GM04504 (cell line): ENCODE data around the gene GPR3.
"Not testable (repeated sequence)": the region's sequence is repeated elsewhere in the genome, so short reads cannot be mapped to it uniquely, and the experiment has no call there.

Source experiments
- DNase-seq: peaks from one replicate; pipeline ENCODE4 v3.0.0-alpha.2; 2012; ENCODE audit warnings: low read depth

Gene GPR3

DNA sequence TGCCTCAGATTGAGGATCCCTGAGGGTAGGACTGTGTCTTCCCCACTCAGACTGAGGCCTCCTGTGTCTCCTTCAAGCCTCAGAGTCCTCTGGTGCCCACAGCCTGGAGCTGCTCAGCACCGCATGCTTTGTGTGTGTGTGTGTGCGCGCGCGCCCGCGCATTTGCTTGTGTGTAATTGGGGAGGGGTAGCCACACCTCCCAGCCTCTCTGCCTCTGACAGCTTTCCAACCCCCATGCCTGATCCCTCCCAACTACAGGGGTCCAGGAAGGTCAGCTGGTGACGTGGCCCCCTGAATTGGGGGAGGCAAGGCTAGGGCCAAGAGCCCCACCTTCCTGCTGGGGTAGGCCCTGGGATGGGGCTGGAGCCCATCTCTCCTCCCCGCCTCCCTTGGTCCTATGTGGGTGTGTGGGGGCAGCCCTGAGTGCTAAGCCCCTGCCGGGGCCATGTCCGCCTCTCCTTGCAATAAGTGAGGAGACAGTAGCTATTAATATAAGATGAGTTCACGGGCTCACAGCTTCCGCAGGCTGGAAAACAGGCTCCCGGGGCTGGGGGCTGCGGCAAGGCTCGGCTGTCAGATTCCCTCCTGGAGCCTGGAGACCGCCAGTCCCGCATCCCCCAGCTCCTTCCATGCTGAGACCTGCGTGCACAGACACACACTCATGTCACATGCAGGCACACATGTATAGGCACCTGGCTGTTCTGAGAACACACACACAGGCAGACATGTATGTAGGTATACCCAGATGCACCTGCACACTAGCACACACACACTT is 7.0 kb downstream of the GPR3 start:
- no peak for DNase-seq

- DNase-seq = no peak
Observed at GRCh38 chr1:27400082-27400962, 7.9 kb downstream of the GPR3 start.

GRCh38 chr1:27400963-27401341 is 8.5 kb downstream of the GPR3 start:
- DNase-seq = no peak

GRCh38 chr1:27402349-27402754 is 9.9 kb downstream of the GPR3 start:
- peak; percentile 36 for DNase-seq

DNA sequence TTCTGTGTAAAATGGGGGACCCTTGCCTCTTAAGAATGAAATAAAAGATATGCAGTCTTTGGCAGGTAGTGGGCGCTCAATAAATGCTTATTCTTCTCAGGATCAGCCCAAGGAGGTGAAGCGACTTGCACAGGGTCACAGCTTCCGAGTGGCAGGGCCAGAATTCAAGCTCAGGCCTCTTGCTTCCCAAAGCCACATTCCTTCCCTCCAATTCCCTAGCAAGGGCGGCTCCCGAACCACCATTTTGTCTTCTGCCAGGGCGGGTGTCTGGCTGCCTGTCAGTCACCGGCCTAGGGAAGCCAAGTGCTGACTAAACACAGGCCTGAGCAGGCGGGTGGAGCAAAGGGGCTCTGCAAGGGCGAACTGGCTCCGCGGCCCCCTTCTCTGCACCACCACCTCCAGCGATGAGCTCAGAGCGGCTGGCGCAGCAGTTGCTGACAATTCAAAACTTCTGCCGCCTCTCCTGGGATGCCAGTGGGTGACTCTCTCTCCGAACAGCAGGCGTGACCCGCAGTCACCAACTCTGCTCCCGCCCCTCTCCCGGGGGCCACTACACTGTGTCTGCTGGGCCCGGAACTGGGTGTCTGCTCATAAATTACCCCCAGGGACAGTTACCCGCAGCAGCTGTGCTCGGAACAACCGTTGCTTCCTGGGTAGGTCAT is 10.8 kb downstream of the GPR3 start:
- peak; percentile 32 for DNase-seq

DNA sequence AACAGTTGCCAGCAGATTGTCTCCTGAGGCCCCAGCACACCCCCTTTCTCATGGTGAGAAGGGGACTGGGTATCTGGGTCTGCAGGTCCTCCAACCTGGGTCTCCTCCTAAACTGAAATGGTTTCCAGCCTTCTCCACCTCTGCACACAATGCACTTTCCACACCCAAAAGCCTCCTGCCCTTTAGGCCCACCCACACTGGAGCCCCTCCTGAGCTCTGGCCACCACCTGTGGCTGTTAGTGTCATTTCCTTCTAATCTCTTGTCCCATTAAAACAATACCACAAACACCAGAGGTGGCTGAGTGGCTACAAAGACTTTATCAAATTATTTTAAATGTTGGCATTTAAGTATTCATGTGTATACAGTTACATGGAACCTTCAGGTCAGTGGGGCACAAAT is 11.5 kb downstream of the GPR3 start:
- DNase-seq = no peak

DNA sequence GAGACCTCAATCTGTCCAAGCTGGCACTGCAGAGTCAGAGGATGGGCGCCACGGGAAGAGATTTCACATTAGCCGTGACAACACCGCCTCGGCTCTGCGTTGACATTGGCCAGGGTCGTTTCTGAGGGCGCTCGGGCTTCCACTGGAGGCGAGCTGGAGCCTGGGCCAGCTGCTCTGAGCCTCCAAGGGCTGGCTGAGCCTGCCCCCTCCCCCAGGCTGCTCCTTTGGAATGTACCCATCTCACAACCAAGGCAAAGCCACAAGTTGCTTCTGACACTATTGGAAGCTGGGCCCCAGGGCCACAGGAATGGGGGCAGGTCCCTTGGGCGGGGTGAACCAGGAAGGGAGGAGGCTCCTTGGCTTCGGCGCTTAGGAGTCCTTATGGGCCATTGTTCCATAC is 12.7 kb downstream of the GPR3 start:
- DNase-seq = no peak

DNA sequence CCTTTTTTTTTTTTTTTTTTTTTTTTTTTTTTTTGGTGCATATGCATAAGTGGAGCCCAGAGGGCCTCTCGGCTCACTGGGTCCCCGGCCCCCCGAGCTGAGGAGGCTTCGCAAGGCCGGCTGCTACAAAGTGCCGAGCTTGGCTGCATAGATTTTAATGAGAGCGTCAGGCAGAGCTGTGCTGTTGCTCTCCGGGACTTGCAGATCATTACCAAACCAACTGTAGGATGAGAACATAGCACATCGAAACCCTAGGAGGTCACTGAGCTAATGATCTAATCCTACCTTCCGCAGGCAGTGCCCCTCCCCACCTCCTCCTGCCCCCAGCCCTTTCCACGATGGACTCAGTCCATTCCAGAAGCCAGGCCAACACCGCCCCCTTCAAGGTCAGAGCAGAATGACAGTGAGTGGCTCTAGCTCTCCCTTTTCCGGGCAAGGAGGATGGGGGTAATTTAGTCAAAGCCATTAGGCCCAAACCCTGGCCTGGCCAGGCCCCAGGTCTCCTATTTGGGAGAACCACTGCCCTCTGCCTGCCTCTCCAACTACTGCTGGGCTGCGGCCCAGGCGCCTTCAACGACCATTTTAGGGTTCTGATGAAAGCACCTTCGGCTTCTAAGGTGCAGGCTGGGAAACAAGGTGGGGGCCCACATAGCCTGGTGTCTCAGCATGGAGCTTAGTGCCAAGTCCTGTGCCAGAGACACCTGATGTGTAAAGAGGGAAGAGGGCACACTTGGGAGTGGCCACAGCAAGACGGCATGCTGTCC is 13.4 kb downstream of the GPR3 start:
- DNase-seq = not testable (repeated sequence)

GRCh38 chr1:27406362-27406680 is 13.9 kb downstream of the GPR3 start:
- no peak for DNase-seq

- DNase-seq = not testable (repeated sequence)
Observed at GRCh38 chr1:27406791-27407190, 14.4 kb downstream of the GPR3 start.

- DNase-seq = peak; percentile 34
Observed at GRCh38 chr1:27408151-27408550, 15.7 kb downstream of the GPR3 start.

DNA sequence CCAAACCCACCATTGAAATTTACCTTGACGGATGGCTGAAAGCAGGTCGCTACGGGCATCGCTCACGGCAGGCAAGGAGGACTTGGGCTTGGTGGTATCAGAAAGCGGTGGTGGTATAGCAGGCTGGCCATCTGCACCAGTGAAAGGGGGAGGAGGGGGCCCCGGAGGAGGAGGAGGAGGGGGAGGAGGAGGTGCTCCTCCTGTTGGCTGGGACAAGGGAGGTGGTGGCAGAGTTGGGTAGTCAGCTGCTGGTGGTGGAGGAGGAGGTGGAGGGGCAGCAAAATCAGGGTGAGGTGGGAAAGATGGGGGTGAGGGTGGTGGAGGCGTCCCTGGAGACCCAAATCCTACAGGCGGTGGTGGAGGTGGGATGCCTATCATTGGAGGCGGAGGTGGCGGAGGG is 17.2 kb downstream of the GPR3 start:
- DNase-seq = no peak

GRCh38 chr1:27410709-27411108 is 18.3 kb downstream of the GPR3 start:
- no peak for DNase-seq

- no peak for DNase-seq
Observed at GRCh38 chr1:27412502-27412901, 20.1 kb downstream of the GPR3 start.

GRCh38 chr1:27413004-27413403 is 20.6 kb downstream of the GPR3 start:
- DNase-seq = no peak

- DNase-seq = no peak
Observed at GRCh38 chr1:27414091-27414490, 21.7 kb downstream of the GPR3 start.

- peak; percentile 43 for DNase-seq
Observed at GRCh38 chr1:27416387-27417111, 24.1 kb downstream of the GPR3 start.

GRCh38 chr1:27417713-27418112 is 25.3 kb downstream of the GPR3 start:
- no peak for DNase-seq

GRCh38 chr1:27418326-27419185 is 26.1 kb downstream of the GPR3 start:
- DNase-seq = peak; percentile 87

DNA sequence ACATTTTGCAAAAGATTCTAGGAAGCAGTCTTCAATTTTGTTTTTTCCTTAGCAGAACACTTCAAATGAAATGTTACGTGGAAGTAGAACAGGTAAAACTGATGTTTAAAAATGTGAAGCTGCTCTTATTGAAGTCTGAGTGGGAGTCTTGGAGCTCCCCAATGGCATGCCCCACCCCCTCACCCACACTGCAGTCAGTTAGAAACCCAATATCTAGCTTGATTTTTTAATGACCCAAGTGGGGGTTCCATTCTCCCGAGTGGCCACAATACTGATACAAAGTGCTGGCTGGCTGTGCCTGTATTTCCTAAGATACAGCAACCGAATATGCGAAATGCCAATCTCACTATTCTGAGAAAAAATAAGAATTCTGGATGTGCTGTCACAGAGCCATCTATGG is 31.3 kb downstream of the GPR3 start:
- DNase-seq = no peak

DNA sequence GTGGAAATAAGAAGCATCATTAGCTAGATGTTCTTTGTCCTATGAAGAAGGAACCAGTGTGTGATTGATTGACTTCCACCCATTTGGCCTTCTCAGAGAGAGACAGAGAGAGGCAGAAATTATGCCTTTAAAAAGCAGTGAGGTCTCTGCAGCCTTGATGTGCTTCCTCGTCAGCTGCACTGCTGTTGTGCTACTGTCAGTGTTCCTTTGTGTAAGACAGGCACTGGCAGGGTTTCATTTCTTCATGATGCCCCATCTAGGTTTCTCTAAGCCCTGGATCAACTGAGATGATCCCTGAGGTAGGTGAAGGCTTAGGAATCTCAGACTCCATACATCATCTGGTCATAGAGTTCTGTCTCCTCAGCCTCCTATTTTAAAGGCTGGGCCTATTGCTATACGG is 34.9 kb downstream of the GPR3 start:
- no peak for DNase-seq
